Prostate gland (tissue), 2 donors: ENCODE measurements around the gene TMTC1.

ENCODE experiments used
- POLR2A ChIP-seq: fragments of 450-650 bp; IDR thresholded peaks from one replicate; pipeline ENCODE4 v1.6.1; 2016; ENCODE audit warnings: antibody characterized with exemption, mild to moderate bottlenecking
- TF ChIP-seq, protein P1 (sequence below), 4 experiments: fragments of 200-600 bp in 2 of 4; fragments of 450-650 bp in 2 of 4; sonication (generic) in 2 of 4; IDR thresholded peaks; 1 replicate in 3 of 4; 2 replicates in 1 of 4; pipeline ENCODE4 v1.5.1; 2016 to 2019; ENCODE audit warnings: antibody characterized with exemption in 4 of 4, mild to moderate bottlenecking in 2 of 4, moderate library complexity in 2 of 4

DNA sequence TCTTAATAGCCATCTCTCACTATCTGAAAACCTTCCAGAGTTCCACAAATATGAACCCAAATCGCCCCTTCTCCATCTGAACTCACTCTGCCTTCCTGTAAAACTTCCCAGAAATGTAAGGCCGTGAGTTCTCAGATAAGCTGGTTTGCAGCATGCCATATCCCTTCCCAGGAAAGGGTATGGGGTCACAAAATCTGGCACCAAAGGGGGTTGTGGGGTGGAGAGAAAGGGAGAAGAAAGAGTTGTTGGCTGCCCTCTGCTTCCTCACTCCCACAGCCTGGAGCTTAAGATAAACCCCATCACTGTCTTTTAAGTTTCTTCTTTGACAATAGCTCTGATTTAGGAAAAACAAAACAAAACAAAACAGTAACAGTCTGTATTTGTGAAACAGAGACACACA is 10.7 kb downstream of the TMTC1 start:
- TF ChIP-seq, protein P1, sequence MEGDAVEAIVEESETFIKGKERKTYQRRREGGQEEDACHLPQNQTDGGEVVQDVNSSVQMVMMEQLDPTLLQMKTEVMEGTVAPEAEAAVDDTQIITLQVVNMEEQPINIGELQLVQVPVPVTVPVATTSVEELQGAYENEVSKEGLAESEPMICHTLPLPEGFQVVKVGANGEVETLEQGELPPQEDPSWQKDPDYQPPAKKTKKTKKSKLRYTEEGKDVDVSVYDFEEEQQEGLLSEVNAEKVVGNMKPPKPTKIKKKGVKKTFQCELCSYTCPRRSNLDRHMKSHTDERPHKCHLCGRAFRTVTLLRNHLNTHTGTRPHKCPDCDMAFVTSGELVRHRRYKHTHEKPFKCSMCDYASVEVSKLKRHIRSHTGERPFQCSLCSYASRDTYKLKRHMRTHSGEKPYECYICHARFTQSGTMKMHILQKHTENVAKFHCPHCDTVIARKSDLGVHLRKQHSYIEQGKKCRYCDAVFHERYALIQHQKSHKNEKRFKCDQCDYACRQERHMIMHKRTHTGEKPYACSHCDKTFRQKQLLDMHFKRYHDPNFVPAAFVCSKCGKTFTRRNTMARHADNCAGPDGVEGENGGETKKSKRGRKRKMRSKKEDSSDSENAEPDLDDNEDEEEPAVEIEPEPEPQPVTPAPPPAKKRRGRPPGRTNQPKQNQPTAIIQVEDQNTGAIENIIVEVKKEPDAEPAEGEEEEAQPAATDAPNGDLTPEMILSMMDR (IDR thresholded peaks at IDR 0.05) = no peak
- TF ChIP-seq POLR2A = no peak
